Neuron (in vitro differentiated cells): ENCODE results near the gene SIGLEC10.
A peak's percentile ranks its signal among the peaks of the same experiment; 100 is the strongest.
"Not testable (repeated sequence)": the region's sequence is repeated elsewhere in the genome, so short reads cannot be mapped to it uniquely, and the experiment has no call there.

ENCODE experiments used
- H2AFZ ChIP-seq: one replicate; pipeline ENCODE4 v1.6.1; 2013; ENCODE audit warnings: low read depth, mild to moderate bottlenecking, inconsistent platforms, low read length, moderate library complexity
- H3K27me3 ChIP-seq: one replicate; pipeline ENCODE4 v1.6.1; 2013; ENCODE audit warnings: low read length; ENCODE audit not compliant: insufficient read depth
- H3K36me3 ChIP-seq: one replicate; pipeline ENCODE4 v1.6.1; 2013; ENCODE audit warnings: low read length; ENCODE audit not compliant: insufficient read depth
- H3K4me1 ChIP-seq: one replicate; pipeline ENCODE4 v1.6.1; 2013; ENCODE audit warnings: low read length; ENCODE audit not compliant: insufficient read depth
- H3K4me3 ChIP-seq: 2 replicates; pipeline ENCODE4 v1.5.1; 2013; ENCODE audit warnings: mild to moderate bottlenecking, low read length, moderate library complexity
- H3K9me3 ChIP-seq: one replicate; pipeline ENCODE4 v1.6.1; 2013; ENCODE audit warnings: low read length

The SIGLEC10 gene

GRCh38 chr19:51417107-51417809, at the start of gene SIGLEC10:
TSS of gene SIGLEC10 (minus strand) at chr19:51417642. CDS start at chr19:51417581, 61 bp downstream.
- no peak within 1 kb of the TSS for H3K4me3 ChIP-seq
- no peaks in the 10 kb centered on the region for H3K4me1 ChIP-seq
- no peak within 1 kb of the TSS for H2AFZ ChIP-seq

GRCh38 chr19:51466723-51467122, 49.3 kb upstream of the SIGLEC10 start:
- H3K36me3 ChIP-seq: no peaks in the 10 kb centered on the region
- no peaks in the 10 kb centered on the region for H3K9me3 ChIP-seq
- no peaks in the 10 kb centered on the region for H3K4me1 ChIP-seq
- no peak overlapping the region for H3K4me3 ChIP-seq
- peaks cover 18% of the 10 kb centered on the region for H3K27me3 ChIP-seq
- no peak overlapping the region for H2AFZ ChIP-seq

More at GRCh38 chr19:51417107-51417809, at the start of gene SIGLEC10:
- Histone ChIP-seq H3K36me3 (no peaks in the 10 kb centered on the region), H3K27me3 (no peaks in the 10 kb centered on the region), H3K9me3 (no peaks in the 10 kb centered on the region)

GRCh38 chr19:51463976-51464581, 46.6 kb upstream of the SIGLEC10 start:
- not testable (repeated sequence) for H3K36me3 ChIP-seq, H2AFZ ChIP-seq, H3K4me1 ChIP-seq, H3K9me3 ChIP-seq, H3K4me3 ChIP-seq
- peaks cover 23% of the 10 kb centered on the region for H3K27me3 ChIP-seq

GRCh38 chr19:51462681-51463080, 45.2 kb upstream of the SIGLEC10 start:
- no peaks in the 10 kb centered on the region for H3K9me3 ChIP-seq
- peaks cover 2% of the 10 kb centered on the region for H3K4me1 ChIP-seq
- no peak overlapping the region for H3K4me3 ChIP-seq
- peaks cover 34% of the 10 kb centered on the region for H3K27me3 ChIP-seq
- H2AFZ ChIP-seq: no peak overlapping the region
- H3K36me3 ChIP-seq: no peaks in the 10 kb centered on the region

- Histone ChIP-seq H3K9me3 (no peaks in the 10 kb centered on the region), H2AFZ (no peak overlapping the region), H3K4me1 (peaks cover 2% of the 10 kb centered on the region), H3K27me3 (peaks cover 37% of the 10 kb centered on the region), H3K36me3 (no peaks in the 10 kb centered on the region), H3K4me3 (no peak overlapping the region)
These were observed 44.8 kb upstream of the SIGLEC10 start for GRCh38 chr19:51462276-51462675.

GRCh38 chr19:51461723-51462161, 44.3 kb upstream of the SIGLEC10 start:
- peaks cover 2% of the 10 kb centered on the region for H3K4me1 ChIP-seq
- no peak overlapping the region for H2AFZ ChIP-seq
- H3K27me3 ChIP-seq: peaks cover 38% of the 10 kb centered on the region
- no peaks in the 10 kb centered on the region for H3K9me3 ChIP-seq
- H3K36me3 ChIP-seq: no peaks in the 10 kb centered on the region
- H3K4me3 ChIP-seq: no peak overlapping the region

- Histone ChIP-seq H3K9me3 (no peaks in the 10 kb centered on the region), H3K4me3 (peak overlapping the region; percentile 39), H3K27me3 (peaks cover 38% of the 10 kb centered on the region), H3K4me1 (peaks cover 2% of the 10 kb centered on the region), H2AFZ (peak overlapping the region; percentile 2), H3K36me3 (no peaks in the 10 kb centered on the region)
These were observed 42.9 kb upstream of the SIGLEC10 start for GRCh38 chr19:51460164-51460992.

GRCh38 chr19:51458899-51459505, 41.6 kb upstream of the SIGLEC10 start:
- H3K4me1 ChIP-seq: peaks cover 2% of the 10 kb centered on the region
- no peaks in the 10 kb centered on the region for H3K36me3 ChIP-seq
- no peak overlapping the region for H3K4me3 ChIP-seq
- H3K27me3 ChIP-seq: peaks cover 40% of the 10 kb centered on the region
- H2AFZ ChIP-seq: no peak overlapping the region
- H3K9me3 ChIP-seq: no peaks in the 10 kb centered on the region

GRCh38 chr19:51458051-51458645, 40.7 kb upstream of the SIGLEC10 start, which contains the start of gene SIGLEC8:
TSS of gene SIGLEC8 (minus strand) at chr19:51458454. CDS start at chr19:51458387, 67 bp downstream.
- Histone ChIP-seq H3K27me3 (peaks cover 42% of the 10 kb centered on the region), H3K9me3 (no peaks in the 10 kb centered on the region), H3K36me3 (no peaks in the 10 kb centered on the region), H2AFZ (no peak within 1 kb of the TSS), H3K4me1 (peaks cover 2% of the 10 kb centered on the region), H3K4me3 (no peak within 1 kb of the TSS)

- H2AFZ ChIP-seq: no peak overlapping the region
- peaks cover 36% of the 10 kb centered on the region for H3K27me3 ChIP-seq
- H3K4me1 ChIP-seq: peaks cover 2% of the 10 kb centered on the region
- no peak overlapping the region for H3K4me3 ChIP-seq
- H3K36me3 ChIP-seq: no peaks in the 10 kb centered on the region
- no peaks in the 10 kb centered on the region for H3K9me3 ChIP-seq
These were observed 40.0 kb upstream of the SIGLEC10 start for GRCh38 chr19:51457351-51458013.

- Histone ChIP-seq H3K27me3 (peaks cover 32% of the 10 kb centered on the region), H2AFZ (no peak overlapping the region), H3K4me3 (no peak overlapping the region), H3K36me3 (no peaks in the 10 kb centered on the region), H3K4me1 (peaks cover 2% of the 10 kb centered on the region), H3K9me3 (no peaks in the 10 kb centered on the region)
These were observed 39.3 kb upstream of the SIGLEC10 start for GRCh38 chr19:51456541-51457290.
